Immature natural killer cell (primary cell): ENCODE data around the gene EFNA5. TPM values are rescaled to one million over a fixed set of nuclear protein-coding genes. Genes with fewer than 3 reads are reported as not detected.
"Not testable (repeated sequence)": the region's sequence is repeated elsewhere in the genome, so short reads cannot be mapped to it uniquely, and the experiment has no call there.

Experiments used
- DNase-seq, 3 donors: peaks; one replicate each; pipeline ENCODE4 v3.0.0; 2022; ENCODE audit warnings: mixed read lengths in 1 of 3
- H3K27ac Mint-ChIP-seq, 6 donors: one replicate each; pipeline ENCODE4 v1.8.0; 2020; ENCODE audit warnings: mixed read lengths in 6 of 6, mild to moderate bottlenecking in 5 of 6, inconsistent platforms in 4 of 6, moderate library complexity in 3 of 6
- H3K27me3 Mint-ChIP-seq, 3 donors: one replicate each; pipeline ENCODE4 v1.8.0; 2020 to 2021; ENCODE audit warnings: low read depth in 3 of 3, mild to moderate bottlenecking in 3 of 3, mixed read lengths in 3 of 3, moderate library complexity in 3 of 3, inconsistent platforms in 1 of 3
- H3K36me3 Mint-ChIP-seq, 3 donors: one replicate each; pipeline ENCODE4 v1.8.0; 2020; ENCODE audit warnings: mixed read lengths in 3 of 3, inconsistent platforms in 2 of 3, mild to moderate bottlenecking in 2 of 3
- H3K4me1 Mint-ChIP-seq, 2 donors: one replicate each; pipeline ENCODE4 v1.8.0; 2020; ENCODE audit warnings: inconsistent platforms in 2 of 2, mild to moderate bottlenecking in 2 of 2, mixed read lengths in 2 of 2, moderate library complexity in 1 of 2
- H3K4me3 Mint-ChIP-seq, 5 donors: one replicate each; pipeline ENCODE4 v1.8.0; 2020; ENCODE audit warnings: mild to moderate bottlenecking in 5 of 5, mixed read lengths in 5 of 5, inconsistent platforms in 3 of 5, moderate library complexity in 3 of 5
- H3K9me3 Mint-ChIP-seq, 6 donors: one replicate each; pipeline ENCODE4 v1.8.0; 2020; ENCODE audit warnings: mild to moderate bottlenecking in 6 of 6, mixed read lengths in 6 of 6, inconsistent platforms in 4 of 6, moderate library complexity in 3 of 6
- polyA plus RNA-seq, 3 donors: library from polyadenylated mRNA; unstranded; fragments of 300-500 nt; fragmentation: Illumina TruSeq; gene quantifications; one replicate each; pipeline ENCODE4 v1.2.3, GENCODE V29; 2021

The EFNA5 gene
- polyA plus RNA-seq, 3 donors from 2014 or later, result 0.73 to 2.6 (median 1.7) TPM

GRCh38 chr5:107364443-107365319 lies 306.1 kb downstream of the EFNA5 start:
- DNase-seq, result peak in 1 of 3 donors; percentile 4
- H3K36me3 Mint-ChIP-seq, result no peaks in the 10 kb centered on the region
- peak overlapping the region in 4 of 5 donors; percentile 58 to 79 (median 76) for H3K4me3 Mint-ChIP-seq
- no peaks in the 10 kb centered on the region for H3K9me3 Mint-ChIP-seq
- peak overlapping the region; percentile 69 to 87 (median 78) for H3K27ac Mint-ChIP-seq
- peaks cover 47 to 51% of the 10 kb centered on the region in 2 donors for H3K4me1 Mint-ChIP-seq
- H3K27me3 Mint-ChIP-seq, result no peaks in the 10 kb centered on the region

GRCh38 chr5:107363768-107364167 lies 307.0 kb downstream of the EFNA5 start:
- H3K4me1 Mint-ChIP-seq, result peaks cover 51 to 59% of the 10 kb centered on the region in 2 donors
- DNase-seq, result no peak
- H3K36me3 Mint-ChIP-seq, result no peaks in the 10 kb centered on the region
- H3K4me3 Mint-ChIP-seq, result no peak overlapping the region
- H3K27ac Mint-ChIP-seq, result peak overlapping the region; percentile 64 to 80 (median 72)
- no peaks in the 10 kb centered on the region for H3K27me3 Mint-ChIP-seq
- no peaks in the 10 kb centered on the region for H3K9me3 Mint-ChIP-seq

GRCh38 chr5:107361945-107362344 lies 308.8 kb downstream of the EFNA5 start:
- H3K4me3 Mint-ChIP-seq, result no peak overlapping the region
- no peaks in the 10 kb centered on the region for H3K27me3 Mint-ChIP-seq
- no peak for DNase-seq
- H3K4me1 Mint-ChIP-seq, result peaks cover 51 to 56% of the 10 kb centered on the region in 2 donors
- no peaks in the 10 kb centered on the region for H3K9me3 Mint-ChIP-seq
- no peaks in the 10 kb centered on the region for H3K36me3 Mint-ChIP-seq
- no peak overlapping the region for H3K27ac Mint-ChIP-seq

- Mint-ChIP-seq H3K4me3 (no peak overlapping the region), H3K4me1 (peaks cover 30 to 35% of the 10 kb centered on the region in 2 donors), H3K36me3 (no peaks in the 10 kb centered on the region), H3K27me3 (no peaks in the 10 kb centered on the region), H3K9me3 (no peaks in the 10 kb centered on the region), H3K27ac (peak overlapping the region in 1 of 6 donors; percentile 19)
- DNase-seq, result no peak
These were observed 310.9 kb downstream of the EFNA5 start for GRCh38 chr5:107359916-107360234.

GRCh38 chr5:107359033-107359915 lies 311.5 kb downstream of the EFNA5 start:
- DNase-seq, result no peak
- Mint-ChIP-seq H3K4me1 (peaks cover 24 to 29% of the 10 kb centered on the region in 2 donors), H3K9me3 (no peaks in the 10 kb centered on the region), H3K4me3 (no peak overlapping the region), H3K27ac (peak overlapping the region in 4 of 6 donors; percentile 19 to 60 (median 46)), H3K27me3 (no peaks in the 10 kb centered on the region), H3K36me3 (no peaks in the 10 kb centered on the region)

- Mint-ChIP-seq H3K27ac (no peak overlapping the region), H3K27me3 (peaks cover 0 to 2% (median 0%) of the 10 kb centered on the region in 3 donors), H3K4me3 (no peak overlapping the region), H3K36me3 (peaks cover 0 to 4% (median 0%) of the 10 kb centered on the region in 3 donors), H3K4me1 (peaks cover 6 to 14% of the 10 kb centered on the region in 2 donors), H3K9me3 (no peaks in the 10 kb centered on the region)
- DNase-seq, result no peak
These were observed 313.8 kb downstream of the EFNA5 start for GRCh38 chr5:107356891-107357290.

- H3K36me3 Mint-ChIP-seq, result peaks cover under 1 to 4% (median 3%) of the 10 kb centered on the region in 3 donors
- peaks cover 0 to 6% (median under 1%) of the 10 kb centered on the region in 6 donors for H3K9me3 Mint-ChIP-seq
- no peak for DNase-seq
- no peak overlapping the region for H3K4me3 Mint-ChIP-seq
- H3K4me1 Mint-ChIP-seq, result no peaks in the 10 kb centered on the region
- H3K27ac Mint-ChIP-seq, result no peak overlapping the region
- peaks cover 0 to 3% (median 0%) of the 10 kb centered on the region in 3 donors for H3K27me3 Mint-ChIP-seq
These were observed 318.2 kb downstream of the EFNA5 start for GRCh38 chr5:107352576-107352975.

- Mint-ChIP-seq H3K36me3 (peaks cover 14 to 33% (median 21%) of the 10 kb centered on the region in 3 donors), H3K9me3 (peaks cover 22 to 38% (median 29%) of the 10 kb centered on the region in 6 donors)
- H3K27me3 Mint-ChIP-seq, H3K4me3 Mint-ChIP-seq, H3K27ac Mint-ChIP-seq, H3K4me1 Mint-ChIP-seq, DNase-seq: not testable (repeated sequence)
These were observed 324.2 kb downstream of the EFNA5 start for GRCh38 chr5:107346580-107346979.

GRCh38 chr5:107342371-107342770 lies 328.4 kb downstream of the EFNA5 start:
- H3K36me3 Mint-ChIP-seq, result peaks cover 14 to 33% (median 21%) of the 10 kb centered on the region in 3 donors
- H3K4me1 Mint-ChIP-seq, result peaks cover 3 to 7% of the 10 kb centered on the region in 2 donors
- no peak overlapping the region for H3K27ac Mint-ChIP-seq
- H3K9me3 Mint-ChIP-seq, result peaks cover 18 to 35% (median 28%) of the 10 kb centered on the region in 6 donors
- no peak overlapping the region for H3K4me3 Mint-ChIP-seq
- H3K27me3 Mint-ChIP-seq, result peaks cover 0 to 3% (median 0%) of the 10 kb centered on the region in 3 donors
- DNase-seq, result no peak

GRCh38 chr5:107341376-107342084 lies 329.2 kb downstream of the EFNA5 start:
- H3K9me3 Mint-ChIP-seq, result peaks cover 13 to 31% (median 27%) of the 10 kb centered on the region in 6 donors
- H3K27me3 Mint-ChIP-seq, result peaks cover 0 to 3% (median 0%) of the 10 kb centered on the region in 3 donors
- H3K36me3 Mint-ChIP-seq, result peaks cover 14 to 30% (median 20%) of the 10 kb centered on the region in 3 donors
- DNase-seq, result no peak
- H3K4me3 Mint-ChIP-seq, result no peak overlapping the region
- H3K27ac Mint-ChIP-seq, result no peak overlapping the region
- peaks cover 3 to 7% of the 10 kb centered on the region in 2 donors for H3K4me1 Mint-ChIP-seq

GRCh38 chr5:107340631-107341030 lies 330.1 kb downstream of the EFNA5 start:
- H3K36me3 Mint-ChIP-seq, result peaks cover 14 to 22% (median 16%) of the 10 kb centered on the region in 3 donors

GRCh38 chr5:107338335-107338734 lies 332.4 kb downstream of the EFNA5 start:
- Mint-ChIP-seq H3K27me3 (peaks cover 0 to 2% (median under 1%) of the 10 kb centered on the region in 3 donors), H3K4me1 (peaks cover 3 to 7% of the 10 kb centered on the region in 2 donors), H3K4me3 (no peak overlapping the region), H3K9me3 (peaks cover 0 to 2% (median 0%) of the 10 kb centered on the region in 6 donors), H3K36me3 (peaks cover 0 to 9% (median 3%) of the 10 kb centered on the region in 3 donors), H3K27ac (no peak overlapping the region)
- DNase-seq, result no peak

More at GRCh38 chr5:107340631-107341030, 330.1 kb downstream of the EFNA5 start:
- Mint-ChIP-seq H3K4me1 (peaks cover 3 to 7% of the 10 kb centered on the region in 2 donors), H3K4me3 (no peak overlapping the region), H3K9me3 (peaks cover 13 to 23% (median 19%) of the 10 kb centered on the region in 6 donors), H3K27ac (no peak overlapping the region), H3K27me3 (peaks cover 0 to 1% (median 0%) of the 10 kb centered on the region in 3 donors)
- peak in 1 of 3 donors; percentile 4 for DNase-seq

GRCh38 chr5:107337281-107337680 lies 333.5 kb downstream of the EFNA5 start:
- Mint-ChIP-seq H3K4me1 (peaks cover 3 to 7% of the 10 kb centered on the region in 2 donors), H3K9me3 (peaks cover 0 to 2% (median 0%) of the 10 kb centered on the region in 6 donors), H3K27me3 (peaks cover 0 to 3% (median 2%) of the 10 kb centered on the region in 3 donors), H3K4me3 (no peak overlapping the region), H3K36me3 (peaks cover 0 to 8% (median 3%) of the 10 kb centered on the region in 3 donors), H3K27ac (no peak overlapping the region)
- no peak for DNase-seq
